ENCODE results near the gene CEP83.

- TF ChIP-seq, protein P1, sequence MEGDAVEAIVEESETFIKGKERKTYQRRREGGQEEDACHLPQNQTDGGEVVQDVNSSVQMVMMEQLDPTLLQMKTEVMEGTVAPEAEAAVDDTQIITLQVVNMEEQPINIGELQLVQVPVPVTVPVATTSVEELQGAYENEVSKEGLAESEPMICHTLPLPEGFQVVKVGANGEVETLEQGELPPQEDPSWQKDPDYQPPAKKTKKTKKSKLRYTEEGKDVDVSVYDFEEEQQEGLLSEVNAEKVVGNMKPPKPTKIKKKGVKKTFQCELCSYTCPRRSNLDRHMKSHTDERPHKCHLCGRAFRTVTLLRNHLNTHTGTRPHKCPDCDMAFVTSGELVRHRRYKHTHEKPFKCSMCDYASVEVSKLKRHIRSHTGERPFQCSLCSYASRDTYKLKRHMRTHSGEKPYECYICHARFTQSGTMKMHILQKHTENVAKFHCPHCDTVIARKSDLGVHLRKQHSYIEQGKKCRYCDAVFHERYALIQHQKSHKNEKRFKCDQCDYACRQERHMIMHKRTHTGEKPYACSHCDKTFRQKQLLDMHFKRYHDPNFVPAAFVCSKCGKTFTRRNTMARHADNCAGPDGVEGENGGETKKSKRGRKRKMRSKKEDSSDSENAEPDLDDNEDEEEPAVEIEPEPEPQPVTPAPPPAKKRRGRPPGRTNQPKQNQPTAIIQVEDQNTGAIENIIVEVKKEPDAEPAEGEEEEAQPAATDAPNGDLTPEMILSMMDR (IDR thresholded peaks at IDR 0.05): no peak
- no peak for TF ChIP-seq POLR2A (IDR thresholded peaks at IDR 0.05)
Measured at GRCh38 chr12:94265539-94265938, 194.1 kb downstream of the CEP83 start.

Measured in stomach (tissue), 4 donors.